Bronchial epithelial cell (primary cell): Measurements from ENCODE around the gene FGF1. TPM values are rescaled to one million over a fixed set of nuclear protein-coding genes. Genes with fewer than 3 reads are reported as not detected.

Experiments
- DNase-seq: peaks from one replicate; pipeline ENCODE4 v3.0.0-alpha.2; 2010; ENCODE audit warnings: low read depth
- FAIRE-seq: peaks from 2 replicates; lab custom pipeline; 2011; peaks lifted over from hg19 to GRCh38; lab: Jason Lieb, UNC
- H3K27me3 ChIP-seq: 2 replicates; pipeline ENCODE4 v1.5.1; 2011; ENCODE audit warnings: low read length; ENCODE audit not compliant: control insufficient read depth, insufficient read depth
- H3K36me3 ChIP-seq: 2 replicates; pipeline ENCODE4 v1.5.1; 2011; ENCODE audit warnings: low read length; ENCODE audit not compliant: control insufficient read depth, insufficient read depth
- H3K4me3 ChIP-seq: 2 replicates; pipeline ENCODE4 v1.5.1; 2011; ENCODE audit warnings: mild to moderate bottlenecking, low read depth, low read length, control low read depth
- CTCF ChIP-seq: IDR thresholded peaks from 2 replicates; pipeline ENCODE4 v1.5.1; 2011; ENCODE audit warnings: mild to moderate bottlenecking, moderate library complexity, low read length, control low read depth, inconsistent platforms; ENCODE audit not compliant: insufficient read depth, severe bottlenecking
- total RNA-seq: library from RNA; depleted of rRNA; stranded (reverse); fragments of >200 nt; gene quantifications from 2 replicates; pipeline ENCODE4 v1.2.1, GENCODE V29; 2014

Gene FGF1
- total RNA-seq, result under 0.01 and 0.38 TPM in 2 replicates

GRCh38 chr5:142685418-142686209, at the start of gene FGF1:
Gene FGF1, minus strand, starts transcription at chr5:142686090. Its CDS starts 71,963 bp downstream, at chr5:142614127.
- Histone ChIP-seq H3K27me3 (no peaks in the 10 kb centered on the region), H3K4me3 (no peak within 1 kb of the TSS), H3K36me3 (no peaks in the 10 kb centered on the region)
- FAIRE-seq, result no peak
- TF ChIP-seq CTCF, result no peak
- DNase-seq, result peak; percentile 78

- Histone ChIP-seq H3K4me3 (no peak overlapping the region), H3K36me3 (no peaks in the 10 kb centered on the region), H3K27me3 (no peaks in the 10 kb centered on the region)
- no peak for DNase-seq
- no peak for TF ChIP-seq CTCF
- FAIRE-seq, result no peak
Observed at GRCh38 chr5:142727735-142728047, 41.8 kb upstream of the FGF1 start.

- H3K36me3 ChIP-seq, result no peaks in the 10 kb centered on the region
- no peaks in the 10 kb centered on the region for H3K27me3 ChIP-seq
- FAIRE-seq (no peak), DNase-seq (peak; percentile 90)
- no peak for TF ChIP-seq CTCF
- no peak overlapping the region for H3K4me3 ChIP-seq
Observed at GRCh38 chr5:142726188-142726731, 40.4 kb upstream of the FGF1 start.

GRCh38 chr5:142725231-142726187, 39.6 kb upstream of the FGF1 start:
- FAIRE-seq, result no peak
- peak; percentile 55 for DNase-seq
- Histone ChIP-seq H3K36me3 (no peaks in the 10 kb centered on the region), H3K4me3 (no peak overlapping the region), H3K27me3 (no peaks in the 10 kb centered on the region)
- TF ChIP-seq CTCF, result no peak

- Histone ChIP-seq H3K4me3 (no peak overlapping the region), H3K27me3 (no peaks in the 10 kb centered on the region), H3K36me3 (no peaks in the 10 kb centered on the region)
- no peak for TF ChIP-seq CTCF
- no peak for FAIRE-seq
- no peak for DNase-seq
Observed at GRCh38 chr5:142724821-142725220, 38.9 kb upstream of the FGF1 start.
